A549 (cell line): ENCODE results near the gene LAMA2.

Experiments
- BHLHE40 ChIP-seq: IDR thresholded peaks from 2 replicates; pipeline ENCODE4 v1.6.1; 2012; ENCODE audit warnings: low read depth, low read length, inconsistent platforms
- CHD2 ChIP-seq: fragments of 150-350 bp; IDR thresholded peaks from 2 replicates; pipeline ENCODE4 v1.6.1; 2014; ENCODE audit warnings: low read length; ENCODE audit not compliant: partially characterized antibody
- CTCF ChIP-seq: fragments of >200 bp; sonication (Bioruptor Twin); formaldehyde crosslinking; IDR thresholded peaks from 3 replicates; pipeline ENCODE4 v1.5.1; 2016
- FOSL2 ChIP-seq, 2 experiments: fragments of 450-650 bp in 1 of 2; fragments of >200 bp in 1 of 2; sonication (Bioruptor Twin) in 1 of 2; formaldehyde crosslinking; IDR thresholded peaks; 2 replicates each; pipeline versions ENCODE4 v1.5.0 to v1.6.1; 2016 to 2020; ENCODE audit warnings: mild to moderate bottlenecking in 1 of 2, moderate library complexity in 1 of 2
- JUN ChIP-seq, 2 experiments: fragments of >200 bp; sonication (Bioruptor Twin); formaldehyde crosslinking; IDR thresholded peaks; 2 replicates in 1 of 2; 3 replicates in 1 of 2; pipeline ENCODE4 v1.6.1; 2016 to 2017
- KDM5A ChIP-seq: fragments of 200-600 bp; sonication (generic); IDR thresholded peaks from 2 replicates; pipeline ENCODE4 v1.6.1; 2016; ENCODE audit warnings: antibody characterized with exemption, mild to moderate bottlenecking
- MAX ChIP-seq: IDR thresholded peaks from 2 replicates; pipeline ENCODE4 v1.6.1; 2012
- MAZ ChIP-seq: fragments of 150-350 bp; IDR thresholded peaks from 2 replicates; pipeline ENCODE4 v1.6.1; 2014; ENCODE audit warnings: antibody characterized with exemption, low read depth, low read length, borderline replicate concordance
- PBX3 ChIP-seq: IDR thresholded peaks from 2 replicates; pipeline ENCODE4 v1.6.1; 2012
- POLR2A ChIP-seq: IDR thresholded peaks from 2 replicates; pipeline ENCODE4 v1.6.1; 2012; ENCODE audit warnings: mild to moderate bottlenecking, low read length
- POLR2AphosphoS2 ChIP-seq: conservative IDR thresholded peaks from 2 replicates; pipeline ENCODE4 v1.6.1; 2012; ENCODE audit warnings: low read length, improper control_type of control experiment, inconsistent platforms
- REST ChIP-seq: fragments of 200-600 bp; sonication (generic); IDR thresholded peaks from 2 replicates; pipeline ENCODE4 v1.6.1; 2016; ENCODE audit warnings: antibody characterized with exemption, mild to moderate bottlenecking, moderate library complexity
- RFX5 ChIP-seq: fragments of 450-650 bp; IDR thresholded peaks from 2 replicates; pipeline ENCODE4 v1.7.1; 2014; ENCODE audit warnings: antibody characterized with exemption, mild to moderate bottlenecking, moderate library complexity
- TP53 ChIP-seq: fragments of 250-450 bp; sonication (Bioruptor Pico); IDR thresholded peaks from 2 replicates; pipeline ENCODE4 v1.5.0; 2021; ENCODE audit warnings: mild to moderate bottlenecking, moderate library complexity

GRCh38 chr6:129029778-129030177, 146.8 kb downstream of the LAMA2 start:
- TF ChIP-seq POLR2A = no peak
- no peak for TF ChIP-seq CTCF
- no peak for TF ChIP-seq RFX5
- TF ChIP-seq MAZ = no peak
- no peak for TF ChIP-seq MAX
- no peak for TF ChIP-seq JUN (IDR thresholded peaks at IDR 0.05)
- no peak for TF ChIP-seq CHD2
- no peak for TF ChIP-seq PBX3
- TF ChIP-seq REST = no peak
- no peak for TF ChIP-seq BHLHE40
- TF ChIP-seq TP53 (CRISPR knock-in tag) = no peak
- no peak for TF ChIP-seq KDM5A
- no peak for TF ChIP-seq FOSL2 (IDR thresholded peaks at IDR 0.05)
- no peak for TF ChIP-seq FOSL2 (CRISPR knock-in tag; IDR thresholded peaks at IDR 0.05)
- TF ChIP-seq POLR2AphosphoS2 = no peak
